NB4 (cell line): ENCODE data around the gene CTAGE9.

Source experiments
- MYC ChIP-seq: IDR thresholded peaks from 2 replicates; pipeline ENCODE4 v1.6.1; 2011; ENCODE audit warnings: low read depth, low read length
- POLR2A ChIP-seq: IDR thresholded peaks from 2 replicates; pipeline ENCODE4 v1.6.1; 2011; ENCODE audit warnings: mild to moderate bottlenecking; ENCODE audit not compliant: insufficient read length; ENCODE audit errors: extremely low read depth
- TF ChIP-seq, protein P1 (sequence below): IDR thresholded peaks from one replicate; pipeline ENCODE4 v1.5.1; 2012; ENCODE audit warnings: low read depth, low read length
- TF ChIP-seq, protein P2 (sequence below): IDR thresholded peaks from 2 replicates; pipeline ENCODE4 v1.6.1; 2011; ENCODE audit warnings: low read depth, low read length

DNA sequence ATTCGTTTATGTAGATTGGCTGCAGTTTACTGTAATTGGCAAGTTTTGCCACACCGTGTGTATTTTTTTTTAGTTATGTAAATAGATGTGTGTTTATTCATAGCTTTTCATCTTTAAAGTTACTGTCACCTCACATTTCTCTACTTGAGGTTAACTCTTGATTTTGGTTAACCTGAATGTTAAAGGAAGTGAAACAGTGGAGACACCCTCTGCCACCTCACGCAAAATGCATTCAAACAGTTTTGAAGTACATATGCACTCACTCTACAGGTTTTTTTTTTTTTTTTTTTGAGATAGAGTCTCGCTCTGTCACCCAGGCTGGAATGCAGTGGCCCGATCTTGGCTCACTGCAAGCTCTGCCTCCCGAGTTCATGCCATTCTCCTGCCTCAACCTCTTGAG lies 27.3 kb downstream of the CTAGE9 start:
- TF ChIP-seq, protein P1, sequence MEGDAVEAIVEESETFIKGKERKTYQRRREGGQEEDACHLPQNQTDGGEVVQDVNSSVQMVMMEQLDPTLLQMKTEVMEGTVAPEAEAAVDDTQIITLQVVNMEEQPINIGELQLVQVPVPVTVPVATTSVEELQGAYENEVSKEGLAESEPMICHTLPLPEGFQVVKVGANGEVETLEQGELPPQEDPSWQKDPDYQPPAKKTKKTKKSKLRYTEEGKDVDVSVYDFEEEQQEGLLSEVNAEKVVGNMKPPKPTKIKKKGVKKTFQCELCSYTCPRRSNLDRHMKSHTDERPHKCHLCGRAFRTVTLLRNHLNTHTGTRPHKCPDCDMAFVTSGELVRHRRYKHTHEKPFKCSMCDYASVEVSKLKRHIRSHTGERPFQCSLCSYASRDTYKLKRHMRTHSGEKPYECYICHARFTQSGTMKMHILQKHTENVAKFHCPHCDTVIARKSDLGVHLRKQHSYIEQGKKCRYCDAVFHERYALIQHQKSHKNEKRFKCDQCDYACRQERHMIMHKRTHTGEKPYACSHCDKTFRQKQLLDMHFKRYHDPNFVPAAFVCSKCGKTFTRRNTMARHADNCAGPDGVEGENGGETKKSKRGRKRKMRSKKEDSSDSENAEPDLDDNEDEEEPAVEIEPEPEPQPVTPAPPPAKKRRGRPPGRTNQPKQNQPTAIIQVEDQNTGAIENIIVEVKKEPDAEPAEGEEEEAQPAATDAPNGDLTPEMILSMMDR = no peak
- TF ChIP-seq POLR2A (no peak), MYC (no peak)
- TF ChIP-seq, protein P2, sequence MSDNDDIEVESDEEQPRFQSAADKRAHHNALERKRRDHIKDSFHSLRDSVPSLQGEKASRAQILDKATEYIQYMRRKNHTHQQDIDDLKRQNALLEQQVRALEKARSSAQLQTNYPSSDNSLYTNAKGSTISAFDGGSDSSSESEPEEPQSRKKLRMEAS = no peak
